ENCODE results near the gene P4HB. TPM values are rescaled to one million over a fixed set of nuclear protein-coding genes. Genes with fewer than 3 reads are reported as not detected.

The P4HB gene
- total RNA-seq, 6 donors from 2014 or later, result 374 to 627 (median 531) TPM

- Histone ChIP-seq H3K9me3 (no peaks in the 10 kb centered on the region), H3K27me3 (no peaks in the 10 kb centered on the region), H3K27ac (no peak overlapping the region), H3K4me3 (peak overlapping the region in 3 of 4 donors; percentile 38 to 46 (median 42)), H3K4me1 (peaks cover 12 to 22% (median 14%) of the 10 kb centered on the region in 4 donors), H3K36me3 (peaks cover 6 to 71% (median 54%) of the 10 kb centered on the region in 4 donors)
- WGBS, 2 donors, result 84 to 87% methylated on average over 7 to 12 of the region's 21 CpGs
- ATAC-seq (ENCODE audit: low FRiP score in 2 of 2) (no peak), DNase-seq (peak in 1 of 2 donors; percentile 36)
- TF ChIP-seq CTCF (IDR thresholded peaks at IDR 0.05) (no peak), POLR2AphosphoS5 (IDR thresholded peaks at IDR 0.05) (no peak), POLR2A (IDR thresholded peaks at IDR 0.05) (no peak), EP300 (IDR thresholded peaks at IDR 0.05) (no peak)
These were observed 41.1 kb upstream of the P4HB start for GRCh38 chr17:81901167-81902022.

GRCh38 chr17:81900181-81900820 is 40.0 kb upstream of the P4HB start:
- H3K27ac ChIP-seq, result no peak overlapping the region
- ATAC-seq (ENCODE audit: low FRiP score in 2 of 2) (no peak), DNase-seq (peak in 1 of 2 donors; percentile 73)
- no peak overlapping the region for H3K4me3 ChIP-seq
- 86 to 87% methylated on average over 10 to 18 of the region's 18 CpGs for WGBS, 2 donors
- H3K36me3 ChIP-seq, result peaks cover 6 to 72% (median 57%) of the 10 kb centered on the region in 4 donors
- no peaks in the 10 kb centered on the region for H3K27me3 ChIP-seq
- TF ChIP-seq POLR2A (IDR thresholded peaks at IDR 0.05) (no peak), CTCF (IDR thresholded peaks at IDR 0.05) (no peak), POLR2AphosphoS5 (IDR thresholded peaks at IDR 0.05) (no peak)
- H3K9me3 ChIP-seq, result no peaks in the 10 kb centered on the region
- H3K4me1 ChIP-seq, result peaks cover 12 to 22% (median 14%) of the 10 kb centered on the region in 4 donors

- no peak for ATAC-seq (ENCODE audit: low FRiP score in 2 of 2)
- 94 to 95% methylated on average over 22 of the region's 22 CpGs for WGBS, 2 donors
These were observed 39.3 kb upstream of the P4HB start for GRCh38 chr17:81899514-81900166.

GRCh38 chr17:81898885-81899284 is 38.5 kb upstream of the P4HB start:
- H3K27me3 ChIP-seq, result no peaks in the 10 kb centered on the region
- WGBS, 2 donors, result 95% methylated on average over 9 of the region's 9 CpGs; no CpG with 5 or more reads in 1 of the 2 donors
- DNase-seq (peak in 1 of 2 donors; percentile 75), ATAC-seq (ENCODE audit: low FRiP score in 2 of 2) (no peak)
- TF ChIP-seq EP300 (IDR thresholded peaks at IDR 0.05) (no peak), CTCF (IDR thresholded peaks at IDR 0.05) (no peak), POLR2AphosphoS5 (IDR thresholded peaks at IDR 0.05) (no peak), POLR2A (IDR thresholded peaks at IDR 0.05) (no peak)
- H3K4me1 ChIP-seq, result peaks cover 12 to 22% (median 14%) of the 10 kb centered on the region in 4 donors
- H3K36me3 ChIP-seq, result peaks cover 11 to 70% (median 56%) of the 10 kb centered on the region in 4 donors
- no peak overlapping the region for H3K4me3 ChIP-seq
- no peaks in the 10 kb centered on the region for H3K9me3 ChIP-seq
- H3K27ac ChIP-seq, result no peak overlapping the region

More at GRCh38 chr17:81899514-81900166, 39.3 kb upstream of the P4HB start:
- Histone ChIP-seq H3K36me3 (peaks cover 6 to 71% (median 58%) of the 10 kb centered on the region in 4 donors), H3K9me3 (no peaks in the 10 kb centered on the region), H3K4me3 (no peak overlapping the region), H3K4me1 (peaks cover 12 to 22% (median 14%) of the 10 kb centered on the region in 4 donors), H3K27ac (no peak overlapping the region), H3K27me3 (no peaks in the 10 kb centered on the region)
- no peak for TF ChIP-seq CTCF (IDR thresholded peaks at IDR 0.05)
- TF ChIP-seq POLR2AphosphoS5 (IDR thresholded peaks at IDR 0.05), result no peak
- no peak for TF ChIP-seq POLR2A (IDR thresholded peaks at IDR 0.05)
- no peak for TF ChIP-seq EP300 (IDR thresholded peaks at IDR 0.05)
- peak in 1 of 2 donors; percentile 69 for DNase-seq

Data from upper lobe of left lung (tissue), 6 donors.